Activated CD4-positive, alpha-beta T cell treated with anti-CD3 and anti-CD28 coated beads, Interleukin-2, Interleukin-4, amounts not matched to agents 100 ng/mL and 50 ng/mL, durations not matched to agents 16 hours and 8 hours (primary cell): Measurements from ENCODE around the gene PCDH19.

Experiments used
- DNase-seq: peaks from one replicate; pipeline ENCODE4 v3.0.0-alpha.2; 2020; ENCODE audit warnings: low spot score

Gene PCDH19

GRCh38 chrX:100404851-100405250 is 5.2 kb downstream of the PCDH19 start:
- DNase-seq = no peak

- DNase-seq = no peak
These were observed 14.3 kb downstream of the PCDH19 start for GRCh38 chrX:100395781-100396180.

- no peak for DNase-seq
These were observed 28.5 kb downstream of the PCDH19 start for GRCh38 chrX:100381619-100382018.

- peak; percentile 3 for DNase-seq
These were observed 30.6 kb downstream of the PCDH19 start for GRCh38 chrX:100379388-100379986.

DNA sequence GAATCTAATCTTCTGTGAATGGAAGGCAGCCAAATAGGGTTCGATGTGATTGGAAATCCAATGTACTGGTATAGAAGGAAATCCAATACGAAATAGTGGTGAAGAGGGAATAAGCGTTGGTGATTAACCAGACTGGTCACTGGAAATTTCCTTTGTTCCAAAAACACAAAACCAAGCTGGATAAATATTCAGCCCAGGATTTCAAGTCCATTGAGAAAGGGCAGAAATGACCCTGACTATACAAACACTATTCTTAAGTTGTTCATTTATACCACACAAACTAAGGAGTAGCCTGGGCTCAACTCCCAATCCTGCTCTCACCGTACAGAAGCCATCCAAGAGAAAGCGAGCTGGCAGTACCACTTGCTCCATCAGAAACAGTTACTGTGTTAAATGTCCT is 32.2 kb downstream of the PCDH19 start:
- no peak for DNase-seq

GRCh38 chrX:100376576-100376975 is 33.5 kb downstream of the PCDH19 start:
- no peak for DNase-seq

DNA sequence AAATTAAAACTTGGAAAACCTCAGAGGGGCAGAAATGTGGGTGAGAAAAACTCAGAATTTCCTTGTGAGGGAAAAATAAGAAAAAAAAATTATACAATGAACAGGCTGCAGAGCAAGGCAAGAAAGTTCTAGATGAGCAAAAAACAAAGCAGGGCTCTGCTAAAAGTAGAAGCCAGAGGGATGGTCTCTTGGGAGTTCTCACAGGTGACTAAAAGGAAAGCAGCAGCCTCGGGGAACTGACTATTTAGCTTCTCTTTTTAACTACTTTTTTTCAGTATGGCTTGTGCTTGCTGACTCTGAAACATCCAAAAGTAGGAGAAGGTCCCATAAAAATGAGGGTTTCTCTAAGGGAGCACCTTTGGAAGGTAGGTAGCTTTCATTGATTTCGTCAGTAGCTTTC is 36.4 kb downstream of the PCDH19 start:
- DNase-seq = no peak

DNA sequence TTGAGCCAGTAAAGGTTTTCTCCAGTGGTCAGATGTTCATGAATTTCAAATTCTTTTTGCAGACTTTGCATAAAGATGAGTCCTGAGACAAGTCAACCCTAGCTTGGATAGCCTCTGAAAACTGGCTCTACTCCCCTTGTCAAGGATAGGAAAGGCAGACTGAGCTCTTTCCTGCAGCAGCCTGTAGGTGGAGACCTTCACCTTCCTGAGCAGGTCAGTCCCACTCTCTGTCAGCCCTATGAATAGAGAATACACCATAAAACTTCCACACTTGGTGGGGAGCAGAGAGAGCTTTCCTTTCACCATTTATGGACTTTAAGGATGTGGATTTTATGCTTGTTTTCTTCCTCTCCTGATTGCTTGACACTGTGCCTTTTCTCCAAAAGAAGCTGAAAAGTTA is 41.9 kb downstream of the PCDH19 start:
- DNase-seq = peak; percentile 11

DNA sequence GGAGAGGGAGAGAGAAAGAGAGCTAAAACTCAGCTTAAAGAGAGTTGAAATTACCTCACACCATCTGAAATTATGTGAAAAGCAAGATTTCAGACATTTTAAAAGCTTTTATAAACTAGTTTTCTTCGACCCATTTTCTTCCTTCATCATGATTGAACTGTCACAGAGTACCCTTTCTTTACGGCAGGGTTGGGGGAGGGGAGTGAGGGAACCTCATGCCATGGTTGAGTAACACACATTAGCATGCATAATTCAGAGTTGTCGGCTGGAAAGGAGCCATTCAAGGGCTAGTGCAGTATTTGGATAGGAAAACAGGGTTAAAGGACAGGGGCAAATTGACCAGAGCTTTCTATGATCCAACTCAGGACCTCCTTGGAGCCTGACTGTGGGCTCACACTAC is 46.2 kb downstream of the PCDH19 start:
- DNase-seq = no peak

GRCh38 chrX:100358766-100359165 is 51.3 kb downstream of the PCDH19 start:
- no peak for DNase-seq

GRCh38 chrX:100356351-100356896 is 53.6 kb downstream of the PCDH19 start:
- no peak for DNase-seq

GRCh38 chrX:100355680-100356079 is 54.4 kb downstream of the PCDH19 start:
- DNase-seq = no peak

DNA sequence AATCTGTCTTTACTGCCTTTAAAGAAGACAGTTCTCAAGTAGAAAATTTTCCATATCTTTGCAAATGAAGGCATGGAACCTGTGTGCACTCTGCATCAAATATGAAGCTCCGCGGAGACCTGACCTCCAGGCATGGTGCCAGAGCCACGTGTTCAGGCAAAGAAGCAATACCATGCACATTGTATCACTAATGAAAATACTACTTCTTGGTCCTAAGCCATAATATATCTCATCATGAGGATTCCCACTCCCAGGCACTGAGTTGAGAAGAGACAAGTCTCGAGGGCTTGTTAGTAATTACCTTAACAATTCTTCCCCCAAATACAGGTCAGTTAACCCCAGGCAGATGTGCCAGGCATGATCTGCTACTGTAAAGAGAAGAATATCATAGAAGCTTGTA is 56.7 kb downstream of the PCDH19 start:
- no peak for DNase-seq

GRCh38 chrX:100350704-100351489 is 59.2 kb downstream of the PCDH19 start:
- no peak for DNase-seq

DNA sequence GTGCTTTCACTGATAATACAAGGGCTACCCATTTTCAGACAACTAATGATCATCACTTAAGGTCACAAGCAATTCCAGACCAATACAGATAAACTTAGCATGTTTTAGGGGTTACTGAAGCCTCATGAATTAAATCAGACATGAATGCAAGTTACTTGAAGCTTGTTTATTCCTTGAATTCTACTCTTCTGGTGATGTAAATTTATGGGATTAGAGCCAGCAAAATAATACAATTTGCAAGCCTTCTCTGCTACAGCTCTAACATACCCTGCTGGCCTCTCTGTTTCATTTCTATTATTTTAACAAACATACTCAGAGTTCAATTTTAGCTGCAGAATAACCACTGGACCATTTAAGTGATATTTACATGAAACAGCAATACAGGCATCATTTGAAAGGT is 60.7 kb downstream of the PCDH19 start:
- DNase-seq = no peak

DNA sequence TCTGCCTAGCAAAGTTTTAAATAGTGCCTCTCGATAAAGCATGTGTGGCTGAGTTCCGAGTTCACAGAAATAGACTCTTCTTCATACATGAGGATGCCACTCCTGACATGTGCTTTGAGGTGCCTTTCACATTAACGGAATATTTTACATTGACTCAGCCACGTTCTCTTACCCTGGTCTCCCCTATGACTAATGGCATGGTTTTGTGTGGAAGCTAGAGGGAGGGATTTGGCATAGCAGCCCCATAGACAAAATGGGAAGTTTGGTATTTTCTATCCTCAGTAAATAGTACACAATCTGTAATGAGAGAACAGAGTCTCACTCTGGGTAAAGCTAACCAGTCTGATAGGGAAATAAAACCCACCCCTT is 68.9 kb downstream of the PCDH19 start:
- DNase-seq = no peak

DNA sequence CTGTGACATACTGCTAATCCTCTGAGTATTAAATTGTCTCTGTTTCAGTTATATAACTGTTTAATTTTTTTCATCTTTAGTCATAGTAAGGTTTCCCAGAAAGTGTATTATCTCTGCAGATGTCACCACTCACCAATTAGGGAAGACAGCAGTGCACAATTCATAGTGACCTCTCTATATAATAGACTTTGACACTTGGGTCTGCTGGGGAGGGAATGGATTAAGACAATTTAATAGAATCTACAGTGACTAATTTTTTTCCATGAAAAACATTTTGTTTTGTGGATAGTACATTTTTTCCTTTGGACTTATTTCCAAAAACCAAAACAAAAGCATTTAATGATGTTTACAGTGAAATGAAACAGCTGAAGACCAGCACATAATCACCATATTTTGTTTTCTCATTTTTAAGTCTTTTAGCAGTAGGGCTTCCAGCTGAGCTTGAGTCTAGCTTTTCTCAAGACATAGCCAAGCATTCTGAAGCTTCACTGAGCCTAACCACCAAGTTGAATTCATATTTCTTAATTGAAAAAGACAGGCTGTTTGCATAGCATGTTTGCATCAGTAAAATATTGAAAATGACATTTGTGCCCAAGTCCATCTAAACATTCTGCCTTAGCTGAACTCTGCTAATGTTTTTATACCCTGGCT is 69.5 kb downstream of the PCDH19 start:
- no peak for DNase-seq

DNA sequence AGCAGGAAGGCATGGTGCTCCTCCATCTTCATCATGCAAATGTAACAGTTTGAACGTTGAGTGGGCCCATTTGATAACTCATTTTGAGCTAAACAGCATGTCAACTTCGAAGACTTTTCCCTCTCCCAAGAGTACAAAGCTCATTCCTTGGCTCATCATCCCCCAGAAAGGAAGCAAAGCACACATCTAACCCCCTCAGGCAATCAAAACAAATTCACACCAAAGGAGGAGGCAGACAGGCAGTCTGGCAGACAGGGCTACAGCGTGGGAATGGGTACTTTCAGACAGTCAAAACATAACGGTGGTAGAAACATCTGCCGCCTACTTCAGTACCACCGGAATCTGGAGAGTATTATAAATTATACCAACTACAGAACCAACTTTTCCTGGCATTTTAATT is 81.7 kb downstream of the PCDH19 start:
- DNase-seq = no peak

DNA sequence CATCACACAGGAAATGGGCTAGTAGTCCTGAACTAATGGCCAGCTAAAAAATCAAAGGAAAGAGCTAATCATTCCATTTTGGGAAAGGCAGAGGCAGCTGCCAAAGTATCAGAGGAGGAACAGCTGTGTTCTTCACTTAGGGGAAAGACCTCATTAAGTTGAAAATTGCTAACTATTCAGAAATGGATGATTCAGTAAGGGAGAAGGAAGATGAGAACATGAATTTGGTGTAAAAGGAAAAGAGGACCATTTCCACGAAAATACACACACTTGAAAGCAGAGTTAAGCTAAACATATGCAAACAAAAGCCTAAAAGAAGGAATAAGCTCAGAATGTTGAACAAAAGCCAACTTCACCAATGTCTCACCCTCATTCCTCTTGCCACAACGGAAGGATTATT is 90.4 kb downstream of the PCDH19 start:
- no peak for DNase-seq

DNA sequence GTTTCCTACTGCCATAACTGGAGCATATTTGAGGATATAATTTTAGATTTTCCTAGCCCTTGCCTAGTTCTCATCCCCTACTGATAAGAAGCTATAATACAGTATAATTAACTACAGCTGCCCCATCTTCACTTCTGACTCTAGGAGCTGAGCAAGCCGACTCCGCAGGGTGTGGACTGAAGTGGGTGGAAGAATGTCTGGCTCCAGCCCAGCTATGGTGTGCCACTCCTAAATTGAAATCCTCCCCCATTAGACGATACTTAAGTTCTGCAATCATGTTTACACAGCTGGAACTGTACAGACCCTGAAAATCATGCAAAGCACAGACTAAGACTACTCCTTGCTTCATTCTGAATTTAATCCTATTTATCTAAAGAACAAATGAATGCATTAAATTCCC is 93.1 kb downstream of the PCDH19 start:
- no peak for DNase-seq

- no peak for DNase-seq
These were observed 94.5 kb downstream of the PCDH19 start for GRCh38 chrX:100315566-100315965.

- DNase-seq = no peak
These were observed 110.5 kb downstream of the PCDH19 start for GRCh38 chrX:100299559-100299958.

GRCh38 chrX:100297728-100298127 is 112.3 kb downstream of the PCDH19 start:
- no peak for DNase-seq
